HG03064 (cell line): ENCODE results near the gene ZRSR2.

Experiments
- ATAC-seq: cut with Tn5 transposase; IDR thresholded peaks from one replicate; pipeline ENCODE4 v1.9.1; 2021; ENCODE audit warnings: low read depth; ENCODE audit not compliant: unreplicated experiment

The ZRSR2 gene

DNA sequence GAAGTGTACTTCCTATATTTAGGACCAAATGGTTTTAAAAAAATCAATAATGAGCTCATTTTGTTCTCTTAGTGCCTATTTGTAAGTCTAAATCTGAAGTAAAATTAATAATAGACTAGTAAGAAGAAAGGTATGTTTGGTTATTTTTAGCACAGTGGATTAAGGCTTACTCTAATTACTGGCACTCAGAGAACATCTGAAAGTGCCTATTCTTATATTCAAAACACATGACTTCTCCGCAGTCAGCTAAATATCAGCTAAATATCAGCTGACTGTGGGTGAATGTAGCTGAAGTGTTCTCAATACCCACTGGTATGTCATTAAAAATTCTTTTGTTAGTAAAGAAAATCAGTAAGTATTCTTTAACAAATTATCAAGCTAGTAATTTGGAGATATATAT lies 58.3 kb downstream of the ZRSR2 start:
- ATAC-seq: no peak

DNA sequence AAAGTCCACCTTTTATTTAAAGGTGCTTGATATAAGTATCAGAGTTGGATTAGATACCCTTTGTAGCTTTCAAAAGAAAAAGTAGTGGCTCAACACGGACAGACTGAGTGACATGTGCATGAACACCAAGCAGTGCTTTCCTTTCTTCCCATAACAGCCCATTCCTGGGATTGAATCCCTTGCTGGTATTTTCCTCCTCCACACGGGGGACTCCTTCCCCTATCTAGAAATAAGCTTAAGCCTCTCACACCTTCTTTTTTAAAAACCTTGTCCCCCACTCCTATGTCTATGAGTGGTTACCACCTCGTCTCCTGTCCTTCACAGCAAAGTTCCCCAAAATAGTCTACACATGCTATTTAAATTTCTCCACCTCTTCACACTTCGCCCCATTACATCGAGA lies 59.3 kb downstream of the ZRSR2 start:
- no peak for ATAC-seq

DNA sequence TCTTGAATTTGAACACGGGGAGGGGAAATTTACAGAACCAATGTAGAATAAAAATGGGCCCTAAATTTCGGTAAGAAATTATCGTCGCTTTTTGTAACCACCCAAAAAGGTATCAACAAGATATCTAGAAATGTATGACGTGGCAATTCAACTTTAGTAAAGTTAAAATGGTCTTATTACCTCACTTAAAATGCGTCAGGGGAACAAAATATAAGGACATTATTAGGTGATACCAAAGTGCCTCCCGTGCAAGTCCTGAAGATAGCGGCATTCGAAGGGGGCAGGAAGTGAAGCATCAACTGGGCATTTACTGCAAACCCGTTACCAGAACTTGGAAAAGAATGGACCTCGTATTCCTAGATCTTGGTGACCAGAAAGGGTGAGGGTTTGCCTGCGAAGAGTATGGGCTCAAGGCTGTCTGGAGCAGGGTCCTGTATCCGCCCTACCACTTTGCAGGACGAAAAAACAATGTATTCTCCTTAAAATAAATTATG lies 63.3 kb downstream of the ZRSR2 start:
- ATAC-seq: no peak

DNA sequence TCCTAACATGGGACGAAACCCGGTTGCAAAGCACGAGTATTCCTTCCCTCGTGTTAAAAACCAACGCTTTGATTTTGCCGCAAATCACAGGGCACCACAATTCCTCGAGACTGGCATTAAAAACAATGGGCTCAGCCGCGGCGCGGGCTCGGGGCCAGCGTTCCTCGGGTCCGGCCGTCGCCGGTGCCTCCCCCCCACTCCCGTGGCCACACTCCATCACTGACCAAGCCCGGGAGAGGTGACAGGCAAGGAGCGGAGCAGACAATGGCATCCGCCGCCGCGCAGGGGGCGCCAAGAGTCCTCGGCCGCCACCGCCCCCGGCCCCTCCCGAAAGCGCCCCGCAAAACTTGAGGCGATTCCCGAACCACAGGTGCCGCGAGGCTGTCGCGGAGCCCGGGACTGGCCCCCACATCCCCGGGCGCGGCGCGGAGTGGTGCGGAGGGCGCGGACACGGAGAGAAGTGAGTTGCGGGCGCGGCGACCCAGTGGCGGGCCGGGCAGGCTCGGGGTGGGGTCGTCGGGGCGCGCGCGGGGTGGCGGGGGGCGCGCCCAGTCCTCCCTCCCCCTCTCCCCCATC lies 63.9 kb downstream of the ZRSR2 start:
- peak; percentile 37 for ATAC-seq

DNA sequence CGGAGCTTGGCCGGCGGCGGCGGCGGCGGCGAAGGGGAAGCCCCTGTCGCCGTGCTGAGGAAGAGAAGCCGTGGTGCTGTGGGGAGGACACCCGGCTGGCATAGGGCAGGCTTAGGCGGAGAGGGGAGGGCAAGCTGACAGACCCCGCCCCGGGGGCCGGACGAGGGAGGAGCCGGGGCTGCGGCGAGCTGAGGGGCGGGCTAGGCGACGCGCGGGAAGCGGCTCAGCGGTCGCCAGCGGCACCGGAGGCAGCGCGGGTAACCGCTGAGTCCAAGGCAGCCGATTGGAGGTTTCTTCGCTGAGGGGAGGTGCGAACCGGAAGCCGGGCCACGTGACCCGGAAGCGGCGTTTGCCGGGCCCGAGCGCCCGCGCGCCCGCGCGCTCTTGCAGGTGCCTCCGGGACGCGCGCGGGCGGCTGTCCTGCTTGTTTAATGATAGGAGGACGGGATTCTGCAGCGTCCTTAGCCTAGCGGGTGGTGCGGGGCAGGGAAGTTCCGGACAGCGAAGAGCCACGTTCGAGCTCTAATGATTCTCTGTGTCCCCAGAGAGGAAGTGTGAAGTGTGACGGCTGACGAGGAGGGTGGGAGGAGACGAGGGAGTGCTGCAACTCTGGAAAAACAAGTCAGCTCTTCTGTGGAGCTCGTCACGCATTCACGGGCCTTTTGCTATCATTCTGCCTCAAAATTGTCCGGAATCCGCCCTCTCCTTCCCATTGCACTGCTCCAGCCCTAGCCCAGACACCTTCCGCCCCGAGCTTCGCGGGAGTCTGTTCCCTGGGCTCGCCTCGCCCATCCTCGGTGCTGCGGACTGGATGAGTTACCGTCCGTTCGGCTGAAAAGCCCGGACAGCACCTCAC lies 64.7 kb downstream of the ZRSR2 start, which contains the start of gene AP1S2:
TSS of gene AP1S2 (minus strand) at position 102 of the 856 bp plus-strand sequence. CDS start 2,289 bp downstream, outside the sequence.
- peak; percentile 95 for ATAC-seq

DNA sequence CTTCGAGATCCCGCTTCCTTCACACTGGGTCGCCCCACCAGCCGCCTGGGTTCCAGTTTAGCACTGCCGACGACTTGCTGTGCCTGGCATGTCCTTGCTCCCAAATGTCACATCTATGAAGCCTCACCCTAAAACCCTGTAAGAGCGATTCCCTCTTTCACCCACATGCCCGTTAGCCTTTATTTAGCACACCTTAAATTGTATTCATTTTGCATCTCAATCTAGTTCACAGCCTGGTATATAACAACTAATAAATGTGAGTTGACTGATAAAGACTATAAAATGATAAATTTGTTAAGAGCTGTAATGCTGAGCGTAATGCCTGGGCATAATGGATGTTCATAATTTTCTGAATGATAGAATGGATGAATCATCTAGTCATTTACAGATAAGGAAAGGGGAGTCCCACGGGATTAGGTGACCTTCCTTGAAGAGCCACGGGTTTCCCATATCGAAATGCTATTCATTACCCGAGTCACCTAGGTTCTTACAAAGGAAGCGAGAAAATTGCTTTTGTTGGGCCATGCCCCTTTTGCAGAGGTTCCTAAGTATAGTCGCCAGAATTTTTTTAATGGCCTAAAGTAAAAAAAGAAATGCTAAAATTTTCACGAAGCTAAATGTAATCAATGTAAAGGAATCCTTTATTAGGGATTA lies 65.4 kb downstream of the ZRSR2 start:
- ATAC-seq: no peak

DNA sequence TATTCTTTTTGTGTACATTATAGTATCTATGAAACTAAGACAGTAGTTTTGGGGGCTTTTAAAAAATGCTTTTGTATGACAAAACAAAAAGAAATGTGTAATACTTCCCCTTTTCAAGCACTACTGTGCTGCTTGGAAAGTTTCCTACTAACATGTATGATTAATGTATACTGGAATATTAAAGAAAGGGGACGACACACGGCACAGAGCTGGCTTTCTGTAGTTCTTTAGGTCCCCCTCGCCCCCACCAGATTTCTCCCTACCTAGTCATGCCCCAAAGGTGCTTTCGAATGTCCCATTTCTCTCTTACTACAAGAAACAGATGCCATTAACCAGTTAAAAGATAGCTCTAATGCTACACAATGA lies 65.9 kb downstream of the ZRSR2 start:
- no peak for ATAC-seq

DNA sequence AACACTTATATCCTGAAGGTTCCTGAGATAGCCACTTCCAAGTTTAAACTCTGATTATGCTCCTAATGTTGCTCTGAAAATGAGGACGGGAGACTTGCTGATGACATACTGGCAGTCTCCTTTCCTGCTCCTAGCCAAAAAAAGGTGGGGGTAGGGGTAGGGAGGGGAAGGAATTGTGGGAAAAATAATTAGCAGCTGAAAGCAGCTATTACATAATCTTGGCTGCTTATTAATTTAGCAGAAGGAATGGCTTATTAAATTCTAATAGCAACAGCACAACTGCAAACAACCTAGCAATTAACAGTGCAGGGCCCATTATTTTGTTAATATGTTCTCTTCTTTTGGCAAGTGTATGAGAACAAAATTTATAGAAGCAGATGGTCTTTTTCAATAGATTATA lies 66.4 kb downstream of the ZRSR2 start:
- no peak for ATAC-seq

DNA sequence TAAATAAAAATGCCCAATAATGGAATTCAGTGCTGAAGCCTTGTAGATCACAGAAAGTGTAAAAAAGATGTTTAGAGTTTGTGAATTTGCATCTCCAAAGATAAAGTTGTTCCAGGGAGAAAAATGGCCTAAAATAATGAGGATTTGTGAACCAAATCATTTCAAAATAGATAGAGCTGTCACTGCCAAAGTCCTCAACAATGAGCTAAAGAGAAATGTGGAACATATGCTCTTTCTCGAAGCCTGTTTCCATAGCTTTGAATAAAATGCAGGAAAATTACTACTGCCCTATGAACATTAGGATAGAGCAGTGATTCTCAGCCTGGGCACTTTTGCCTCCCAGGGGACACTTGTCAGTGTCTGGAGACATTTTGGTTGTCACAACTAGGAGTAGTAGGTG lies 67.8 kb downstream of the ZRSR2 start:
- ATAC-seq: no peak

DNA sequence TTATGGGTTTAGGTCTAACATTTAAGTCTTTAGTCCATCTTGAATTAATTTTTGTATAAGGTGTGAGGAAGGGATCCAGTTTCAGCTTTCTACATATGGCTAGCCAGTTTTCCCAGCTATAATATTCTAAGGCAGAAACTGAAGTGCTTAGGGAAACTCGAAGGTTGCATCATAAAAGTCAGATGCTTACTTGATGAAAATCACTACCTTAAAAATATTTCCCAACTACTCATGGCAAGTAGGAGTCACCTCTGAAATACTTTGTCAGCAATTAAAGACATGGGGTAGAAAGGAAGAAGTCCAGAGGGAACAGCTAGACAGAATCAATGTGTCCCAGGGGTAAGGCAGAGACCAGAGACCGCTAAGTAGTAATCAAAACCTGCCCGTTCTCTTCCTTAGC lies 70.6 kb downstream of the ZRSR2 start:
- no peak for ATAC-seq

DNA sequence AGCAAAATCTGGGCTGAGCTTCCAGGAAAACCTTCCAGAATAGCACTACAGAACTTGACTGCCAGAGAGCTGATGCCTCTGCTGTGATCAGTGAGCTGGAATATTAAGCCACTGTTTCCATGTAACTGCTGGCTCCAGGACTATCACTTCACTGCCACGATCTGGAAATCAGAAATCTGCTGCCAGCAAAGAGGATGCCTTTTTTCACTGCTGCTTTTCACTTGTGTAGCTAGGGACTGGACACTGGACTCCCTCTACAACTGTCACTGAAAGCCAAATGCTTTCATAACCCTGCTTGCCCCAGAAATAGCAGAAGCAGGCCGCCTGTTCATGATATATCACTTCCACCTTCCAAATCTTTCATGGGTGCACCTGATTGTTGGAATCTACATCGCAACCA lies 73.7 kb downstream of the ZRSR2 start:
- ATAC-seq: no peak

DNA sequence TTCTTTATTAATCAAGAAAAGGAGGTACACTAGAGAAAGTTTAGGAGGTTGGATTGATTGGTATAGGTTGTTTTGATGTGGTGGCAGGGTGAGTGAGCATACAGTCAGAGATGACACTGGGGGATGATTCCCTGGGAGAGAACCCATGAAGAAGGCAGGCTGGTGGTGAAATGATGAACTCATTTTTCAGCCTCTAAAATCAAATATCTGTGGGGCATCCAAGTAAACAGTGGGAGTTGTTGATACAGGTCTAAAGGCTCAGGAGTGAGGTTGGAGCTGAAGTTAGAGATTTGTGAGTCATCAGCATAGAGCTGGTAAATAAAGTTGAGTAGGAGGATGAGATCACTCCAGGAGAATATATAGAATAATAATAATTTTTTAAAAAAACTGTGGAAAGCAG lies 74.3 kb downstream of the ZRSR2 start:
- no peak for ATAC-seq

DNA sequence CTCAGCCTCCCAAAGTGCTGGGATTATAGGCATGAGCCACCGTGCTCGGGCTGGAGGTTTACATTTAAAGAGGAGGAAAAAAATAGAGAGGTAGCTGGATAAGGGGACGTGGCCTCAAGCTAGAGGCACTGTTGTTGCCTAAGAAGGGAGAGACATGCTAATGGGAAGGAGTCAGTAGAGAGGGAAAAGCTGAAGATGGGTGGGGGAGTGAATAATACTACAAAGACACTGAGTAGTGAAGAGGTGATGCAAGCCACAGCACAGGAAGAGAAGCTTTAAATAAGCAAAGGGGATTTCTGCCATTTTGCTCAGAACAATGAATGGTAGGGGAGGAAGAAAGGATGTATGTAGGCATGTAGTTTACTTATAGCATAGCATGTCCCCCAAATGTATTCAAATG lies 75.9 kb downstream of the ZRSR2 start:
- ATAC-seq: no peak

DNA sequence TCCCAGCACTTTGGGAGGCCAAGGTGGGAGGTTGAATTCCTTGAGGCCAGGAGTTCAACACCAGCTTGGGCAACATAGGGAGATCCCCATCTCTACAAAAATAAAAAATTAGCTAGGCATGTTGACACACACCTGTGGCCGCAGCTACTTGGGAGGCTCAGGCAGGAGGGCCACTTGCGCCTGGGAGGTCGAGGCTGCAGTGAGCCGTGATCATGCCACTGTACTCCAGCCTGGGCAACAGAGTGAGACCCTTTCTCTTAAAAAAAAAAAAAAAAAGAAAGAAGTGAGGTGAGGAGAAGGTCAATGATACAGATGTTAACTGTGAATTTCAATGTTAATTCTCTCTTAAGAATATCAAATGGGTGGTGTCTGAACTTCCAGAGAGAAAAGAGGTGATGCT lies 79.4 kb downstream of the ZRSR2 start:
- ATAC-seq: no peak

DNA sequence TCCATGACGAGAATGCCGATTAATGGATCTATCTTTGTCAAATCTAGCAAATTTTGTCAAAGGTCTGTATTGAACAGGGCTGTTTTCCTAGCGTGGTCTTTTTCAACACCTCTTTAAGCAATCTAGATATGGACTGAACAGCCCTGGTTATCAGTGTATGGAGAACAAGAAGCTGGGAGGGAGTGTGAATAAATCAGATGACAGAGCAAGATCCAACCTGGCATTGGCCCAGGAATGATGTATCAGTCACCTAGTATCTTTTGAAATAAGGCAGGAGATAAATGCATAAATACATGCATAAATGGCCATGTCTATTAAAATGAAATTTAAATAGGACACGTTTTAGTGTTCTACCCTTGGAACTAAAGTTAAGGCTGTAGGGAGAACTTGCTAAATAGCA lies 80.0 kb downstream of the ZRSR2 start:
- ATAC-seq: no peak
